ENCODE data around the gene MYNN. TPM values are rescaled to one million over a fixed set of nuclear protein-coding genes. Genes with fewer than 3 reads are reported as not detected.

Gene MYNN
- total and polyA plus RNA-seq, 4 donors = 4.2 to 11.6 (median 9.1) TPM

DNA sequence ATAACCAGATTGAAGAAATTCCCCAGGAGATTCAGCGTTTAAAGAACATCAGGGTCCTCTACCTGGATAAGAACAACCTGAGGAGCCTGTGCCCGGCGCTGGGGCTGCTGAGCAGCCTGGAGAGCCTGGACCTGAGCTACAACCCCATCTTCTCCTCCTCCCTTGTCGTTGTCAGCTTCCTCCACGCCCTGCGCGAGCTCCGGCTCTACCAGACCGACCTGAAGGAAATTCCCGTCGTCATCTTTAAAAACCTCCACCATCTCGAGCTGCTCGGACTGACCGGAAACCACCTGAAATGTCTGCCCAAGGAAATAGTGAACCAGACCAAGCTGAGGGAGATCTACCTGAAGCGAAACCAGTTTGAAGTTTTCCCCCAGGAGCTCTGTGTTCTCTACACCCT lies 48.9 kb downstream of the MYNN start:
- 91% methylated on average over 15 of the region's 15 CpGs for WGBS
- Histone ChIP-seq H3K4me1 (ENCODE audit: control insufficient read depth in 4 of 4, insufficient read depth in 4 of 4, low read length in 3 of 4) (no peaks in the 10 kb centered on the region), H3K9ac (ENCODE audit: low read depth in 1 of 2, low read length in 2 of 2) (no peak overlapping the region), H3K4me3 (ENCODE audit: low read depth in 1 of 3, low read length in 3 of 3) (no peak overlapping the region), H3K9me3 (ENCODE audit: control insufficient read depth in 4 of 4, low read length in 3 of 4) (no peaks in the 10 kb centered on the region), H3K27me3 (ENCODE audit: control insufficient read depth in 4 of 4, insufficient read depth in 4 of 4, low read length in 3 of 4) (no peaks in the 10 kb centered on the region), H3K27ac (ENCODE audit: low read depth in 1 of 2, low read length in 2 of 2) (no peak overlapping the region), H3K36me3 (ENCODE audit: control insufficient read depth in 4 of 4, insufficient read depth in 3 of 4, low read depth in 1 of 4, low read length in 3 of 4) (no peaks in the 10 kb centered on the region)
- no peak for TF ChIP-seq YY1 (IDR thresholded peaks at IDR 0.05)
- TF ChIP-seq SP1 (IDR thresholded peaks at IDR 0.05) = no peak
- no peak for TF ChIP-seq RAD21 (IDR thresholded peaks at IDR 0.05)
- no peak for DNase-seq (ENCODE audit: low spot score)

DNA sequence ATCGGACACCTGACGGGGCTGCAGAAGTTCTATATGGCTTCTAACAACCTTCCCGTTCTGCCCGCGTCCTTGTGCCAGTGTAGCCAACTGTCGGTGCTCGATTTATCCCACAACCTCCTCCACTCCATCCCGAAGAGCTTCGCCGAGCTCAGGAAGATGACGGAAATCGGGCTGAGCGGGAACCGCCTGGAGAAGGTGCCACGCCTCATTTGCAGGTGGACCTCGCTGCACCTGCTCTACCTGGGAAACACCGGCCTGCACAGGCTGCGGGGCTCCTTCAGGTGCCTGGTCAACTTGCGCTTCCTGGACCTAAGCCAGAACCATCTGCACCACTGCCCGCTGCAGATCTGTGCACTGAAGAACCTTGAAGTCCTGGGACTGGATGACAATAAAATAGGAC lies 49.3 kb downstream of the MYNN start:
- no peak for DNase-seq (ENCODE audit: low spot score)
- Histone ChIP-seq H3K9me3 (ENCODE audit: control insufficient read depth in 4 of 4, low read length in 3 of 4) (no peaks in the 10 kb centered on the region), H3K4me1 (ENCODE audit: control insufficient read depth in 4 of 4, insufficient read depth in 4 of 4, low read length in 3 of 4) (no peaks in the 10 kb centered on the region), H3K9ac (ENCODE audit: low read depth in 1 of 2, low read length in 2 of 2) (no peak overlapping the region), H3K27me3 (ENCODE audit: control insufficient read depth in 4 of 4, insufficient read depth in 4 of 4, low read length in 3 of 4) (no peaks in the 10 kb centered on the region), H3K36me3 (ENCODE audit: control insufficient read depth in 4 of 4, insufficient read depth in 3 of 4, low read depth in 1 of 4, low read length in 3 of 4) (no peaks in the 10 kb centered on the region), H3K27ac (ENCODE audit: low read depth in 1 of 2, low read length in 2 of 2) (no peak overlapping the region), H3K4me3 (ENCODE audit: low read depth in 1 of 3, low read length in 3 of 3) (no peak overlapping the region)
- WGBS = 93% methylated on average over 20 of the region's 20 CpGs
- TF ChIP-seq, protein P1, sequence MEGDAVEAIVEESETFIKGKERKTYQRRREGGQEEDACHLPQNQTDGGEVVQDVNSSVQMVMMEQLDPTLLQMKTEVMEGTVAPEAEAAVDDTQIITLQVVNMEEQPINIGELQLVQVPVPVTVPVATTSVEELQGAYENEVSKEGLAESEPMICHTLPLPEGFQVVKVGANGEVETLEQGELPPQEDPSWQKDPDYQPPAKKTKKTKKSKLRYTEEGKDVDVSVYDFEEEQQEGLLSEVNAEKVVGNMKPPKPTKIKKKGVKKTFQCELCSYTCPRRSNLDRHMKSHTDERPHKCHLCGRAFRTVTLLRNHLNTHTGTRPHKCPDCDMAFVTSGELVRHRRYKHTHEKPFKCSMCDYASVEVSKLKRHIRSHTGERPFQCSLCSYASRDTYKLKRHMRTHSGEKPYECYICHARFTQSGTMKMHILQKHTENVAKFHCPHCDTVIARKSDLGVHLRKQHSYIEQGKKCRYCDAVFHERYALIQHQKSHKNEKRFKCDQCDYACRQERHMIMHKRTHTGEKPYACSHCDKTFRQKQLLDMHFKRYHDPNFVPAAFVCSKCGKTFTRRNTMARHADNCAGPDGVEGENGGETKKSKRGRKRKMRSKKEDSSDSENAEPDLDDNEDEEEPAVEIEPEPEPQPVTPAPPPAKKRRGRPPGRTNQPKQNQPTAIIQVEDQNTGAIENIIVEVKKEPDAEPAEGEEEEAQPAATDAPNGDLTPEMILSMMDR (IDR thresholded peaks at IDR 0.05; ENCODE audit: low read depth, low read length, missing input control) = no peak
- TF ChIP-seq SP1 (IDR thresholded peaks at IDR 0.05) (no peak), RAD21 (IDR thresholded peaks at IDR 0.05) (no peak), GABPA (IDR thresholded peaks at IDR 0.05 in 1 of 2, conservative IDR thresholded peaks at IDR 0.05 in 1 of 2) (no peak), JUND (IDR thresholded peaks at IDR 0.05) (no peak), FOXA2 (IDR thresholded peaks at IDR 0.05) (no peak)
- TF ChIP-seq, protein P2, sequence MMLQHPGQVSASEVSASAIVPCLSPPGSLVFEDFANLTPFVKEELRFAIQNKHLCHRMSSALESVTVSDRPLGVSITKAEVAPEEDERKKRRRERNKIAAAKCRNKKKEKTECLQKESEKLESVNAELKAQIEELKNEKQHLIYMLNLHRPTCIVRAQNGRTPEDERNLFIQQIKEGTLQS (IDR thresholded peaks at IDR 0.05) = no peak

DNA sequence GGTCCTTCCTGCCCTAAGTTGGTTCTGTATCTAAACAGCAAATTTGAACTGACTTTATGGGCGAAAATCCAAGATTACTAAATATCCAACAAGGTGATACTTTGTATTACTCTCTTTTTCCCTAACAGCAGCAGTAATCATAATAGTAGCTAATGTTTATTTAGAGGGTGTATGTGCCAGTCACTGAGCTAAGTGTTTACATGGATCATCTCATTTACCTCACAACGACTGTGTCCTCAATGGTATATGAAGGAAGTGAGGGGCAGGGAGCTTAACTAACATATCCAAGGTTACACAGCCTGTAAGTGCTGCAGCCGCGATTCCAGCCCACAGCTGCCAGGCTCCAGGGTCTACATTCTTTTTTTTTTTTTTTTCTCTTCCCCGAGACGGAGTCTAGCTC lies 49.8 kb downstream of the MYNN start:
- Histone ChIP-seq H3K27me3 (ENCODE audit: control insufficient read depth in 4 of 4, insufficient read depth in 4 of 4, low read length in 3 of 4) (no peaks in the 10 kb centered on the region), H3K4me3 (ENCODE audit: low read depth in 1 of 3, low read length in 3 of 3) (no peak overlapping the region), H3K9me3 (ENCODE audit: control insufficient read depth in 4 of 4, low read length in 3 of 4) (no peaks in the 10 kb centered on the region), H3K9ac (ENCODE audit: low read depth in 1 of 2, low read length in 2 of 2) (no peak overlapping the region), H3K27ac (ENCODE audit: low read depth in 1 of 2, low read length in 2 of 2) (no peak overlapping the region), H3K4me1 (ENCODE audit: control insufficient read depth in 4 of 4, insufficient read depth in 4 of 4, low read length in 3 of 4) (no peaks in the 10 kb centered on the region), H3K36me3 (ENCODE audit: control insufficient read depth in 4 of 4, insufficient read depth in 3 of 4, low read depth in 1 of 4, low read length in 3 of 4) (no peaks in the 10 kb centered on the region)
- DNase-seq (ENCODE audit: low spot score) = no peak
- 78% methylated on average over 6 of the region's 6 CpGs for WGBS
- TF ChIP-seq GABPA (IDR thresholded peaks at IDR 0.05 in 1 of 2, conservative IDR thresholded peaks at IDR 0.05 in 1 of 2) = no peak
- TF ChIP-seq, protein P3, sequence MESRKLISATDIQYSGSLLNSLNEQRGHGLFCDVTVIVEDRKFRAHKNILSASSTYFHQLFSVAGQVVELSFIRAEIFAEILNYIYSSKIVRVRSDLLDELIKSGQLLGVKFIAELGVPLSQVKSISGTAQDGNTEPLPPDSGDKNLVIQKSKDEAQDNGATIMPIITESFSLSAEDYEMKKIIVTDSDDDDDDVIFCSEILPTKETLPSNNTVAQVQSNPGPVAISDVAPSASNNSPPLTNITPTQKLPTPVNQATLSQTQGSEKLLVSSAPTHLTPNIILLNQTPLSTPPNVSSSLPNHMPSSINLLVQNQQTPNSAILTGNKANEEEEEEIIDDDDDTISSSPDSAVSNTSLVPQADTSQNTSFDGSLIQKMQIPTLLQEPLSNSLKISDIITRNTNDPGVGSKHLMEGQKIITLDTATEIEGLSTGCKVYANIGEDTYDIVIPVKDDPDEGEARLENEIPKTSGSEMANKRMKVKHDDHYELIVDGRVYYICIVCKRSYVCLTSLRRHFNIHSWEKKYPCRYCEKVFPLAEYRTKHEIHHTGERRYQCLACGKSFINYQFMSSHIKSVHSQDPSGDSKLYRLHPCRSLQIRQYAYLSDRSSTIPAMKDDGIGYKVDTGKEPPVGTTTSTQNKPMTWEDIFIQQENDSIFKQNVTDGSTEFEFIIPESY (IDR thresholded peaks at IDR 0.05) = no peak
- TF ChIP-seq, protein P4, sequence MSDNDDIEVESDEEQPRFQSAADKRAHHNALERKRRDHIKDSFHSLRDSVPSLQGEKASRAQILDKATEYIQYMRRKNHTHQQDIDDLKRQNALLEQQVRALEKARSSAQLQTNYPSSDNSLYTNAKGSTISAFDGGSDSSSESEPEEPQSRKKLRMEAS (IDR thresholded peaks at IDR 0.05) = no peak
- TF ChIP-seq SP1 (IDR thresholded peaks at IDR 0.05) = no peak
- TF ChIP-seq FOXA2 (IDR thresholded peaks at IDR 0.05) = no peak
- no peak for TF ChIP-seq FOXA1 (IDR thresholded peaks at IDR 0.05)
- TF ChIP-seq, protein P2 (IDR thresholded peaks at IDR 0.05) = no peak
- no peak for TF ChIP-seq RXRA (IDR thresholded peaks at IDR 0.05)
- no peak for TF ChIP-seq RAD21 (IDR thresholded peaks at IDR 0.05)
- no peak for TF ChIP-seq TAF1 (conservative IDR thresholded peaks at IDR 0.05)
- no peak for TF ChIP-seq EGR1 (IDR thresholded peaks at IDR 0.05; ENCODE audit: low read depth in 2 of 2)
- TF ChIP-seq JUND (IDR thresholded peaks at IDR 0.05) = no peak
- TF ChIP-seq, protein P5, sequence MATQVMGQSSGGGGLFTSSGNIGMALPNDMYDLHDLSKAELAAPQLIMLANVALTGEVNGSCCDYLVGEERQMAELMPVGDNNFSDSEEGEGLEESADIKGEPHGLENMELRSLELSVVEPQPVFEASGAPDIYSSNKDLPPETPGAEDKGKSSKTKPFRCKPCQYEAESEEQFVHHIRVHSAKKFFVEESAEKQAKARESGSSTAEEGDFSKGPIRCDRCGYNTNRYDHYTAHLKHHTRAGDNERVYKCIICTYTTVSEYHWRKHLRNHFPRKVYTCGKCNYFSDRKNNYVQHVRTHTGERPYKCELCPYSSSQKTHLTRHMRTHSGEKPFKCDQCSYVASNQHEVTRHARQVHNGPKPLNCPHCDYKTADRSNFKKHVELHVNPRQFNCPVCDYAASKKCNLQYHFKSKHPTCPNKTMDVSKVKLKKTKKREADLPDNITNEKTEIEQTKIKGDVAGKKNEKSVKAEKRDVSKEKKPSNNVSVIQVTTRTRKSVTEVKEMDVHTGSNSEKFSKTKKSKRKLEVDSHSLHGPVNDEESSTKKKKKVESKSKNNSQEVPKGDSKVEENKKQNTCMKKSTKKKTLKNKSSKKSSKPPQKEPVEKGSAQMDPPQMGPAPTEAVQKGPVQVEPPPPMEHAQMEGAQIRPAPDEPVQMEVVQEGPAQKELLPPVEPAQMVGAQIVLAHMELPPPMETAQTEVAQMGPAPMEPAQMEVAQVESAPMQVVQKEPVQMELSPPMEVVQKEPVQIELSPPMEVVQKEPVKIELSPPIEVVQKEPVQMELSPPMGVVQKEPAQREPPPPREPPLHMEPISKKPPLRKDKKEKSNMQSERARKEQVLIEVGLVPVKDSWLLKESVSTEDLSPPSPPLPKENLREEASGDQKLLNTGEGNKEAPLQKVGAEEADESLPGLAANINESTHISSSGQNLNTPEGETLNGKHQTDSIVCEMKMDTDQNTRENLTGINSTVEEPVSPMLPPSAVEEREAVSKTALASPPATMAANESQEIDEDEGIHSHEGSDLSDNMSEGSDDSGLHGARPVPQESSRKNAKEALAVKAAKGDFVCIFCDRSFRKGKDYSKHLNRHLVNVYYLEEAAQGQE (IDR thresholded peaks at IDR 0.05) = no peak
- no peak for TF ChIP-seq YY1 (IDR thresholded peaks at IDR 0.05)
- TF ChIP-seq HNF4A (conservative IDR thresholded peaks at IDR 0.05) = no peak
- TF ChIP-seq NR2F2 (IDR thresholded peaks at IDR 0.05) = no peak
- TF ChIP-seq, protein P1 (IDR thresholded peaks at IDR 0.05; ENCODE audit: low read depth, low read length, missing input control) = no peak
- TF ChIP-seq HNF4G (IDR thresholded peaks at IDR 0.05) = no peak

All from liver (tissue), 9 donors.